Tracheal epithelial cell (primary cell): ENCODE results near the gene BAIAP3. TPM values are rescaled to one million over a fixed set of nuclear protein-coding genes. Genes with fewer than 3 reads are reported as not detected.

ENCODE experiments used
- total RNA-seq: library from RNA; depleted of rRNA; stranded (reverse); fragments of >200 nt; gene quantifications from 2 replicates; pipeline ENCODE4 v1.2.1, GENCODE V29; 2014

BAIAP3 gene, protein sequence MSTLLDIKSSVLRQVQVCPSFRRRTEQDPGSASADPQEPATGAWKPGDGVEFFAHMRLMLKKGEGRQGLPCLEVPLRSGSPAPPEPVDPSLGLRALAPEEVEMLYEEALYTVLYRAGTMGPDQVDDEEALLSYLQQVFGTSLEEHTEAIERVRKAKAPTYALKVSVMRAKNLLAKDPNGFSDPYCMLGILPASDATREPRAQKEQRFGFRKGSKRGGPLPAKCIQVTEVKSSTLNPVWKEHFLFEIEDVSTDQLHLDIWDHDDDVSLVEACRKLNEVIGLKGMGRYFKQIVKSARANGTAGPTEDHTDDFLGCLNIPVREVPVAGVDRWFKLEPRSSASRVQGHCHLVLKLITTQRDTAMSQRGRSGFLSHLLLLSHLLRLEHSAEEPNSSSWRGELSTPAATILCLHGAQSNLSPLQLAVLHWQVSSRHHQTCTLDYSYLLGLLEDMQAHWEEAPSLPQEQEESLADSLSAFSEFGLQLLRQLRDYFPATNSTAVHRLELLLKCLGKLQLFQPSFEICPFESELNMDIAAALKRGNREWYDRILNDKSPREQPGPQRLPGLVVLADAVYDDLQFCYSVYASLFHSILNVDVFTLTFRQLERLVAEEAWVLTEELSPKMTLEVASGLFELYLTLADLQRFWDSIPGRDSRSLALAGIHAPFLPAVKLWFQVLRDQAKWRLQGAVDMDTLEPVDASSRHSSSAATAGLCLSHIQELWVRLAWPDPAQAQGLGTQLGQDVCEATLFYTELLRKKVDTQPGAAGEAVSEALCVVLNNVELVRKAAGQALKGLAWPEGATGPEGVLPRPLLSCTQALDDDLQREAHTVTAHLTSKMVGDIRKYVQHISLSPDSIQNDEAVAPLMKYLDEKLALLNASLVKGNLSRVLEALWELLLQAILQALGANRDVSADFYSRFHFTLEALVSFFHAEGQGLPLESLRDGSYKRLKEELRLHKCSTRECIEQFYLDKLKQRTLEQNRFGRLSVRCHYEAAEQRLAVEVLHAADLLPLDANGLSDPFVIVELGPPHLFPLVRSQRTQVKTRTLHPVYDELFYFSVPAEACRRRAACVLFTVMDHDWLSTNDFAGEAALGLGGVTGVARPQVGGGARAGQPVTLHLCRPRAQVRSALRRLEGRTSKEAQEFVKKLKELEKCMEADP
- total RNA-seq, result 0.24 and 0.85 TPM in 2 replicates

GRCh38 chr16:1333149-1333812 lies at the start of gene BAIAP3:
Gene BAIAP3, plus strand, starts transcription at chr16:1333645. Its CDS starts 4,905 bp downstream, at chr16:1338550.

GRCh38 chr16:1308977-1309885 lies 24.2 kb upstream of the BAIAP3 start, which contains the start of gene UBE2I:
Gene UBE2I, plus strand, starts transcription at chr16:1309636. Its CDS starts 4,395 bp downstream, at chr16:1314031.

DNA sequence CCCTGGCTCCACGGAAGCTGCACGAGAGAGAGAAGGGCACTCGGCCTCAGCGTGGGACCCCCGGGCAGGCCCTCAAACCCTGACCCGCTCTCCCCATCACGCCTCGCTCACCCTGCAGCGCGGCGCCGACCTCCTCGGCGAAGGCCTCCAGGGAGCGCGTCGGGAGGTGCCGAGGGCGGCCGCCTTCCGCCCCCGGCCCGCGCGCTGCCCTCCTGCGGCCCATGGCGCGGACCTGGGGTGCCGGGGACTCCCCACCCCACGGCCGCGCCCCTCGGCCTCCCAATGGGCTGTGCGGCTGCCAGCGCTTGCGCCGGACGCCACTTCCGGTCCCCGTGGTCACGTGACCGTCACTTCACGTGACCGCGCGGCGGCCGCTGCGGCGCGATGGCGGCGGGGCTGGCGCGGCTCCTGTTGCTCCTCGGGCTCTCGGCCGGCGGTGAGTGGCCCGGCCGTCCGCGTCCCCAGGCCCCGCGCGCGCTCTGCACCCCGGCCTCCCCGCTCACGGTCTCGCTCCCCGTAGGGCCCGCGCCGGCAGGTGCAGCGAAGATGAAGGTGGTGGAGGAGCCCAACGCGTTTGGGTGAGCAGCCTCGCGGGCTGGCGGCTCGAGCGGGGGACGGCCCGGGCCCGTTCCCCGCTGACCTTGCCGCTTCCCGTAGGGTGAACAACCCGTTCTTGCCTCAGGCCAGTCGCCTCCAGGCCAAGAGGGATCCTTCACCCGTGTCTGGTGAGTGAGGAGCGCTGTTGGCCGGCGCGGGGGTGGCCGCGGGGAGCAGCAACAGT lies 18.3 kb downstream of the BAIAP3 start, which contains the start of the genes GNPTG and TSR3:
TSS of gene GNPTG (plus strand) at position 350 of the 781 bp plus-strand sequence. CDS start at position 385, 35 bp downstream.
TSS of gene TSR3 (minus strand) at position 297 of the 781 bp plus-strand sequence. CDS start at position 223, 74 bp downstream.

Other genes starting within 250 kb of the BAIAP3 start
- not detected in 2 replicates for gene C1QTNF8, start 237.4 kb upstream of the BAIAP3 start, total RNA-seq
- under 0.01 and 0.24 TPM in 2 replicates for gene CACNA1H, start 180.5 kb upstream of the BAIAP3 start, total RNA-seq
- not detected in 2 replicates for gene TPSG1, start 108.4 kb upstream of the BAIAP3 start, total RNA-seq
- not detected in 2 replicates for gene TPSB2, start 103.5 kb upstream of the BAIAP3 start, total RNA-seq
- gene TPSAB1, start 92.9 kb upstream of the BAIAP3 start, total RNA-seq, result not detected in 2 replicates
- not detected in 2 replicates for gene TPSD1, start 77.6 kb upstream of the BAIAP3 start, total RNA-seq
- 39.9 and 50.1 TPM in 2 replicates for gene UBE2I, start 24.0 kb upstream of the BAIAP3 start, total RNA-seq
- gene TSR3, start 18.2 kb downstream of the BAIAP3 start, total RNA-seq, result 114 and 120 TPM in 2 replicates
- 34.9 and 37.1 TPM in 2 replicates for gene GNPTG, start 18.3 kb downstream of the BAIAP3 start, total RNA-seq
- 2.3 and 4.1 TPM in 2 replicates for gene UNKL, start 81.1 kb downstream of the BAIAP3 start, total RNA-seq
- gene UQCC4, start 87.1 kb downstream of the BAIAP3 start, total RNA-seq, result 14.7 and 16.1 TPM in 2 replicates
- gene PERCC1, start 97.4 kb downstream of the BAIAP3 start, total RNA-seq, result not detected in 2 replicates
- 0.24 and 0.43 TPM in 2 replicates for gene CCDC154, start 110.9 kb downstream of the BAIAP3 start, total RNA-seq
- 56.5 and 80.7 TPM in 2 replicates for gene CLCN7, start 141.4 kb downstream of the BAIAP3 start, total RNA-seq
- 0.85 TPM in 1 of 2 replicates, not detected in the other for gene PTX4, start 155.3 kb downstream of the BAIAP3 start, total RNA-seq
- 7.2 and 8.9 TPM in 2 replicates for gene TELO2, start 159.7 kb downstream of the BAIAP3 start, total RNA-seq
- gene TMEM204, start 200.0 kb downstream of the BAIAP3 start, total RNA-seq, result under 0.01 and 0.72 TPM in 2 replicates